COLO829 (cell line): ENCODE results near the gene TMSB15B.
"Not testable (repeated sequence)": the region's sequence is repeated elsewhere in the genome, so short reads cannot be mapped to it uniquely, and the experiment has no call there.

ENCODE experiments used
- DNase-seq: peaks from one replicate; pipeline ENCODE4 v3.0.0; 2012; ENCODE audit warnings: low spot score

TMSB15B gene

GRCh38 chrX:103962411-103963278, at the start of gene TMSB15B:
Gene TMSB15B, plus strand, starts transcription at chrX:103962627.
- DNase-seq = not testable (repeated sequence)

GRCh38 chrX:103913356-103914020, 48.9 kb upstream of the TMSB15B start:
- DNase-seq = no peak

GRCh38 chrX:103918050-103918449, 44.4 kb upstream of the TMSB15B start:
- peak; percentile 59 for DNase-seq

- DNase-seq = peak; percentile 50
Measured at GRCh38 chrX:103918571-103919269, 43.7 kb upstream of the TMSB15B start.

GRCh38 chrX:103919270-103919637, 43.2 kb upstream of the TMSB15B start:
- peak; percentile 24 for DNase-seq

GRCh38 chrX:103920515-103920914, 41.9 kb upstream of the TMSB15B start:
- not testable (repeated sequence) for DNase-seq

- DNase-seq = no peak
Measured at GRCh38 chrX:103927030-103927429, 35.4 kb upstream of the TMSB15B start.

- no peak for DNase-seq
Measured at GRCh38 chrX:103927633-103928032, 34.8 kb upstream of the TMSB15B start.

GRCh38 chrX:103932133-103932532, 30.3 kb upstream of the TMSB15B start:
- no peak for DNase-seq

GRCh38 chrX:103940257-103940656, 22.2 kb upstream of the TMSB15B start:
- not testable (repeated sequence) for DNase-seq

- DNase-seq = peak; percentile 17
Measured at GRCh38 chrX:103941201-103941975, 21.0 kb upstream of the TMSB15B start.

GRCh38 chrX:103949506-103949905, 12.9 kb upstream of the TMSB15B start:
- no peak for DNase-seq

- no peak for DNase-seq
Measured at GRCh38 chrX:103953353-103953752, 9.1 kb upstream of the TMSB15B start.

- no peak for DNase-seq
Measured at GRCh38 chrX:103954259-103954658, 8.2 kb upstream of the TMSB15B start.

GRCh38 chrX:103960599-103960998, 1.8 kb upstream of the TMSB15B start:
- not testable (repeated sequence) for DNase-seq

- not testable (repeated sequence) for DNase-seq
Measured at GRCh38 chrX:103983508-103983907, 21.1 kb downstream of the TMSB15B start.

- DNase-seq = no peak
Measured at GRCh38 chrX:103999234-103999633, 36.8 kb downstream of the TMSB15B start.

- no peak for DNase-seq
Measured at GRCh38 chrX:104008831-104009230, 46.4 kb downstream of the TMSB15B start.

GRCh38 chrX:104013158-104013557, 50.7 kb downstream of the TMSB15B start:
- no peak for DNase-seq

GRCh38 chrX:104013606-104014005, 51.2 kb downstream of the TMSB15B start, which contains the start of gene H2BW1:
Gene H2BW1, minus strand, starts transcription at chrX:104013708. Its CDS starts 132 bp downstream, at chrX:104013576.
- DNase-seq = no peak

- DNase-seq = not testable (repeated sequence)
Measured at GRCh38 chrX:104015576-104015975, 53.1 kb downstream of the TMSB15B start.
